H9 (cell line): ENCODE measurements around the gene ADAMTS2. TPM values are rescaled to one million over a fixed set of nuclear protein-coding genes. Genes with fewer than 3 reads are reported as not detected.

Source experiments
- DNase-seq: peaks from one replicate; pipeline ENCODE4 v3.0.0-alpha.2; 2017
- H2AFZ ChIP-seq: one replicate; pipeline ENCODE4 v1.6.1; 2013; ENCODE audit warnings: mild to moderate bottlenecking, low read length, control low read depth, moderate library complexity
- H2AK5ac ChIP-seq: 2 replicates; pipeline ENCODE4 v1.6.1; 2013; ENCODE audit warnings: low read length, control low read depth, mixed read lengths; ENCODE audit not compliant: insufficient read length
- H2BK120ac ChIP-seq: one replicate; pipeline ENCODE4 v1.6.1; 2013; ENCODE audit warnings: low read depth, mild to moderate bottlenecking, low read length, control low read depth, inconsistent platforms; ENCODE audit not compliant: poor library complexity, severe bottlenecking
- H2BK12ac ChIP-seq: 2 replicates; pipeline ENCODE4 v1.6.1; 2013; ENCODE audit warnings: low read length, control low read depth, mixed read lengths, low read depth; ENCODE audit not compliant: insufficient read length
- H2BK15ac ChIP-seq: 2 replicates; pipeline ENCODE4 v1.6.1; 2013; ENCODE audit warnings: low read depth, low read length, control low read depth
- H2BK20ac ChIP-seq: one replicate; pipeline ENCODE4 v1.6.1; 2013; ENCODE audit warnings: low read depth, mild to moderate bottlenecking, low read length, control low read depth, inconsistent platforms; ENCODE audit not compliant: poor library complexity, severe bottlenecking
- H2BK5ac ChIP-seq: 2 replicates; pipeline ENCODE4 v1.6.1; 2013; ENCODE audit warnings: low read length, control low read depth, mixed read lengths; ENCODE audit not compliant: insufficient read length
- H3K14ac ChIP-seq: 2 replicates; pipeline ENCODE4 v1.6.1; 2013; ENCODE audit warnings: low read length, control low read depth; ENCODE audit not compliant: insufficient read depth
- H3K18ac ChIP-seq: 2 replicates; pipeline ENCODE4 v1.6.1; 2013; ENCODE audit warnings: low read depth, mild to moderate bottlenecking, mixed read lengths, low read length, control low read depth; ENCODE audit not compliant: insufficient read length
- H3K23ac ChIP-seq: 2 replicates; pipeline ENCODE4 v1.6.1; 2013; ENCODE audit warnings: low read length, control low read depth, mixed read lengths, low read depth; ENCODE audit not compliant: insufficient read length
- H3K23me2 ChIP-seq: 2 replicates; pipeline ENCODE4 v1.6.1; 2013; ENCODE audit warnings: low read depth, mild to moderate bottlenecking, mixed read lengths, low read length, control low read depth; ENCODE audit not compliant: insufficient read length, poor library complexity, severe bottlenecking
- H3K27ac ChIP-seq: 2 replicates; pipeline ENCODE4 v1.5.1; 2013; ENCODE audit warnings: low read length, control low read depth, mixed read lengths, low read depth; ENCODE audit not compliant: insufficient read length
- H3K27me3 ChIP-seq: 2 replicates; pipeline ENCODE4 v1.6.1; 2013; ENCODE audit warnings: low read length, control low read depth, inconsistent platforms; ENCODE audit not compliant: insufficient read depth
- H3K4ac ChIP-seq: 2 replicates; pipeline ENCODE4 v1.6.1; 2013; ENCODE audit warnings: low read depth, mild to moderate bottlenecking, control low read depth, inconsistent platforms, low read length, moderate library complexity
- H3K4me1 ChIP-seq: 2 replicates; pipeline ENCODE4 v1.6.1; 2013; ENCODE audit warnings: low read length, control low read depth, inconsistent platforms; ENCODE audit not compliant: insufficient read depth
- H3K4me2 ChIP-seq: 2 replicates; pipeline ENCODE4 v1.6.1; 2013; ENCODE audit warnings: low read length, control low read depth, mixed read lengths; ENCODE audit not compliant: insufficient read length, insufficient read depth
- H3K56ac ChIP-seq: 2 replicates; pipeline ENCODE4 v1.6.1; 2013; ENCODE audit warnings: low read depth, mild to moderate bottlenecking, mixed read lengths, low read length, control low read depth; ENCODE audit not compliant: insufficient read length
- H3K79me1 ChIP-seq: 2 replicates; pipeline ENCODE4 v1.6.1; 2013; ENCODE audit warnings: low read depth, mild to moderate bottlenecking, moderate library complexity, low read length, control low read depth, inconsistent platforms; ENCODE audit not compliant: insufficient read depth, poor library complexity, severe bottlenecking
- H3K79me2 ChIP-seq: 2 replicates; pipeline ENCODE4 v1.6.1; 2013; ENCODE audit warnings: low read length, control low read depth, inconsistent platforms; ENCODE audit not compliant: insufficient read depth
- H3K9ac ChIP-seq: 2 replicates; pipeline ENCODE4 v1.6.1; 2013; ENCODE audit warnings: low read length, control low read depth, mixed read lengths; ENCODE audit not compliant: insufficient read length; ENCODE audit errors: extremely low read depth
- H3K9me3 ChIP-seq: one replicate; pipeline ENCODE4 v1.6.1; 2013; ENCODE audit warnings: low read depth, low read length, inconsistent platforms; ENCODE audit not compliant: control insufficient read depth
- H3T11ph ChIP-seq: one replicate; pipeline ENCODE4 v1.6.1; 2013; ENCODE audit warnings: mild to moderate bottlenecking, low read length, control low read depth, inconsistent platforms
- H4K20me1 ChIP-seq: one replicate; pipeline ENCODE4 v1.6.1; 2013; ENCODE audit not compliant: control insufficient read depth, insufficient read length, insufficient read depth
- H4K5ac ChIP-seq: 2 replicates; pipeline ENCODE4 v1.6.1; 2013; ENCODE audit warnings: low read depth, mild to moderate bottlenecking, mixed read lengths, low read length, control low read depth; ENCODE audit not compliant: insufficient read length
- H4K8ac ChIP-seq: replicated peaks from 2 replicates; pipeline ENCODE4 v1.6.1; 2013; ENCODE audit warnings: low read length, control low read depth, mixed read lengths, low read depth; ENCODE audit not compliant: insufficient read length
- H4K91ac ChIP-seq: 2 replicates; pipeline ENCODE4 v1.6.1; 2013; ENCODE audit warnings: low read depth, mild to moderate bottlenecking, moderate library complexity, mixed read lengths, low read length, control low read depth; ENCODE audit not compliant: insufficient read length
- H3K27ac Mint-ChIP-seq, 3 experiments: 2 replicates in 2 of 3; 3 replicates in 1 of 3; pipeline ENCODE4 v1.8.0; 2020 to 2021; ENCODE audit warnings: mixed read lengths in 3 of 3, mild to moderate bottlenecking in 1 of 3, moderate library complexity in 1 of 3
- H3K27me3 Mint-ChIP-seq: 2 replicates; pipeline ENCODE4 v1.8.0; 2021; ENCODE audit warnings: low read depth, mild to moderate bottlenecking, moderate library complexity, mixed read lengths
- H3K36me3 Mint-ChIP-seq, 3 experiments: 2 replicates in 2 of 3; 3 replicates in 1 of 3; pipeline ENCODE4 v1.8.0; 2020 to 2021; ENCODE audit warnings: low read depth in 3 of 3, mixed read lengths in 3 of 3; ENCODE audit not compliant: insufficient read depth in 1 of 3
- H3K4me1 Mint-ChIP-seq, 2 experiments: 2 replicates each; pipeline ENCODE4 v1.8.0; 2020; ENCODE audit warnings: mixed read lengths in 2 of 2
- H3K4me3 Mint-ChIP-seq, 2 experiments: 2 replicates in 1 of 2; 3 replicates in 1 of 2; pipeline ENCODE4 v1.8.0; 2020 to 2021; ENCODE audit warnings: mild to moderate bottlenecking in 2 of 2, mixed read lengths in 2 of 2, moderate library complexity in 1 of 2
- H3K9me3 Mint-ChIP-seq, 2 experiments: 2 replicates in 1 of 2; 3 replicates in 1 of 2; pipeline ENCODE4 v1.8.0; 2020; ENCODE audit warnings: mild to moderate bottlenecking in 2 of 2, mixed read lengths in 2 of 2, moderate library complexity in 1 of 2
- CTCF ChIP-seq: fragments of 200-600 bp; sonication (generic); conservative IDR thresholded peaks from 3 replicates; pipeline ENCODE4 v1.8.0; 2021; ENCODE audit warnings: antibody characterized with exemption, mild to moderate bottlenecking
- WGBS: extraction: QIAGEN DNeasy Blood & Tissue Kit; methylation state at CpG from one replicate; pipeline ENCODE4 v1.1.7; 2013; ENCODE audit warnings: missing lambda C conversion rate, low lambda C conversion rate, mixed read lengths; ENCODE audit not compliant: insufficient read length; ENCODE audit errors: extremely low coverage; 5-methylcytosine and 5-hydroxymethylcytosine counted together
- total RNA-seq: library from RNA; stranded (reverse); gene quantifications from 2 replicates; pipeline ENCODE4 v1.2.1, GENCODE V29; 2021

Gene ADAMTS2
- total RNA-seq, 1 experiment from 2014 or later: 5.4 TPM

DNA sequence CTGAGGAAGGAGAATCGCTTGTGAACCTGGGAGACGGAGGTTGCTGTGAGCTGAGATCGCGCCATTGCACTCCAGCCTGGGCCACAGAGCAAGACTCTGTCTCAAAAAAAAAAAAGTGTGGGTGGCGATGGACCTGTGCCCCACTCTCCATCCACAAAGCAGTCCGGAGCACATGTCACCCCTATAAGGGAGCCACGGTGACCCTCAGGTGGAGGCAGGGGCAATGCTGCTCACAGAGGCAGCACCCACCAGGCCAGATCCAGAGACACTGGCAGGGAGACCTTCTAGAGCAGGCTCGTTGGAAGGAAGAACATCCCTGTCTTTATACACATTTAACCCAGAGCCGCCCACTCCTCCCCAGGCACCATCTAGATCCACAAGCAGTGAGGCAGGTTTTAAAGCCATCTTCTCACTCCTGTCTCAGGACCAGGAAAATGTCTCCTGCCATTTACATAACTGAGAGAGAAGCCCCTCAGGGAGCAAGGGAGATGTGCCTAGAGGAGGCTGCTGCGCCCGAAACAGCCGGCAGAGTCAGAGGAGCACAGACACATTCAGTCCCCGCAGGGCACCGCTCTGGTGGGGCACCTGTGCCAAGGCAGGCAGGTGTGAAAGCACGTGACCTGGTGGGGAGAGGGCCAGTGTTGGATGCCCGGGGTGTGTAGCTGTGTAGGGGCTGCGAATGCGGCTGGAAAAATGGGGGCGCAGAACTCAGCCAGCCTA, 31.6 kb upstream of the ADAMTS2 start:
- no peak overlapping the region for H3K4ac ChIP-seq
- Mint-ChIP-seq H3K4me1 (peaks cover 0 to 5% of the 10 kb centered on the region in 2 experiments; a peak in 2 of 4 replicates), H3K4me3 (no peak overlapping the region), H3K27ac (no peak overlapping the region), H3K9me3 (peaks cover 8 to 12% of the 10 kb centered on the region in 2 experiments; a peak in 2 of 5 replicates), H3K27me3 (peaks cover 7% of the 10 kb centered on the region), H3K36me3 (peaks cover 0 to 5% (median 4%) of the 10 kb centered on the region in 3 experiments; a peak in 5 of 7 replicates)
- H2BK12ac ChIP-seq: no peak overlapping the region
- TF ChIP-seq CTCF: no peak
- H2BK20ac ChIP-seq: no peak overlapping the region
- H3K79me2 ChIP-seq: no peaks in the 10 kb centered on the region
- H3K23me2 ChIP-seq: no peaks in the 10 kb centered on the region
- H2AFZ ChIP-seq: no peak overlapping the region
- H3K4me2 ChIP-seq: no peak overlapping the region
- DNase-seq: peak; percentile 16
- H3K9ac ChIP-seq: no peak overlapping the region
- H3T11ph ChIP-seq: no peak overlapping the region
- no peaks in the 10 kb centered on the region for H4K20me1 ChIP-seq
- no peaks in the 10 kb centered on the region for H3K79me1 ChIP-seq
- no peak overlapping the region for H3K18ac ChIP-seq
- H3K14ac ChIP-seq: no peak overlapping the region; the same call in 1 of the 2 replicates
- no peak overlapping the region for H3K27ac ChIP-seq
- no peak overlapping the region for H4K5ac ChIP-seq
- no peak overlapping the region for H2BK15ac ChIP-seq
- H4K91ac ChIP-seq: no peak overlapping the region
- no peaks in the 10 kb centered on the region for H3K9me3 ChIP-seq
- no peak overlapping the region for H3K23ac ChIP-seq
- no peaks in the 10 kb centered on the region for H3K4me1 ChIP-seq
- H4K8ac ChIP-seq: no peak overlapping the region
- H3K56ac ChIP-seq: no peak overlapping the region
- WGBS: no CpG with 5 or more reads among the region's 19 CpGs
- no peak overlapping the region for H2AK5ac ChIP-seq
- no peak overlapping the region for H2BK120ac ChIP-seq
- no peaks in the 10 kb centered on the region for H3K27me3 ChIP-seq
- H2BK5ac ChIP-seq: no peak overlapping the region
